Nephron progenitor cell (in vitro differentiated cells): ENCODE data around the gene HIGD2A.

Experiments used
- DNase-seq: peaks from one replicate; pipeline ENCODE4 v3.0.0; 2021
- H3K27ac Mint-ChIP-seq: 2 replicates; pipeline ENCODE4 v1.8.0; 2021; ENCODE audit warnings: mild to moderate bottlenecking, moderate library complexity, mixed read lengths
- H3K27me3 Mint-ChIP-seq: 2 replicates; pipeline ENCODE4 v1.8.0; 2021; ENCODE audit warnings: mild to moderate bottlenecking, low read depth, mixed read lengths; ENCODE audit not compliant: poor library complexity
- H3K36me3 Mint-ChIP-seq: 2 replicates; pipeline ENCODE4 v1.8.0; 2021; ENCODE audit warnings: low read depth, mixed read lengths
- H3K4me1 Mint-ChIP-seq: 2 replicates; pipeline ENCODE4 v1.8.0; 2021; ENCODE audit warnings: mixed read lengths
- H3K4me3 Mint-ChIP-seq: 2 replicates; pipeline ENCODE4 v1.8.0; 2021; ENCODE audit warnings: mild to moderate bottlenecking, moderate library complexity, mixed read lengths
- H3K9me3 Mint-ChIP-seq: 2 replicates; pipeline ENCODE4 v1.8.0; 2021; ENCODE audit warnings: mild to moderate bottlenecking, moderate library complexity, mixed read lengths
- TF ChIP-seq, protein P1 (sequence below): fragments of 200-600 bp; sonication (generic); IDR thresholded peaks from 2 replicates; pipeline ENCODE4 v1.5.0; 2021; ENCODE audit warnings: antibody characterized with exemption

Gene HIGD2A

DNA sequence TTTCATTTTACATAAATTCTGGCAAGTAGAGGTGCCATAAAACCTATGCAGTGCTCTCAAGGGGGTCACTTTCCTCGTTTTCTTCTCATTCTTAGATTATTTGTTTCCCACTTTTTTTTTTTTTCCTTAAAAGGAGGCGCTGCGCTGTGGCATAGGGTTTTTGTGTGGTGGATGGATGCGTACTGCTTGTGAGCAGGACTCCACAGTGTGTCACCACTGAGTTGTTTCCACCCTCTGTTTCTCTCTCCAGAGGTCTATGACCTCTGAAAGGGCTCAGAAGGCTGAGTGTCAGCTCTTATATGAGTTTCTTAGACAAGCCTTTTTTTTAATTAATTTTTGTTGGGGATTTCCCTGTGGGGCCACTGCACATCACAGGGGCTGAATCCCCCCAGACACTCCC is 41.4 kb downstream of the HIGD2A start:
- peaks cover 5% of the 10 kb centered on the region for H3K36me3 Mint-ChIP-seq
- H3K27ac Mint-ChIP-seq: no peak overlapping the region
- TF ChIP-seq, protein P1, sequence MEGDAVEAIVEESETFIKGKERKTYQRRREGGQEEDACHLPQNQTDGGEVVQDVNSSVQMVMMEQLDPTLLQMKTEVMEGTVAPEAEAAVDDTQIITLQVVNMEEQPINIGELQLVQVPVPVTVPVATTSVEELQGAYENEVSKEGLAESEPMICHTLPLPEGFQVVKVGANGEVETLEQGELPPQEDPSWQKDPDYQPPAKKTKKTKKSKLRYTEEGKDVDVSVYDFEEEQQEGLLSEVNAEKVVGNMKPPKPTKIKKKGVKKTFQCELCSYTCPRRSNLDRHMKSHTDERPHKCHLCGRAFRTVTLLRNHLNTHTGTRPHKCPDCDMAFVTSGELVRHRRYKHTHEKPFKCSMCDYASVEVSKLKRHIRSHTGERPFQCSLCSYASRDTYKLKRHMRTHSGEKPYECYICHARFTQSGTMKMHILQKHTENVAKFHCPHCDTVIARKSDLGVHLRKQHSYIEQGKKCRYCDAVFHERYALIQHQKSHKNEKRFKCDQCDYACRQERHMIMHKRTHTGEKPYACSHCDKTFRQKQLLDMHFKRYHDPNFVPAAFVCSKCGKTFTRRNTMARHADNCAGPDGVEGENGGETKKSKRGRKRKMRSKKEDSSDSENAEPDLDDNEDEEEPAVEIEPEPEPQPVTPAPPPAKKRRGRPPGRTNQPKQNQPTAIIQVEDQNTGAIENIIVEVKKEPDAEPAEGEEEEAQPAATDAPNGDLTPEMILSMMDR: no peak
- DNase-seq: no peak
- no peak overlapping the region for H3K4me3 Mint-ChIP-seq
- H3K27me3 Mint-ChIP-seq: peaks cover 19% of the 10 kb centered on the region
- peaks cover 32% of the 10 kb centered on the region for H3K9me3 Mint-ChIP-seq
- H3K4me1 Mint-ChIP-seq: no peaks in the 10 kb centered on the region

- H3K9me3 Mint-ChIP-seq: peaks cover 23% of the 10 kb centered on the region
- H3K27me3 Mint-ChIP-seq: peaks cover 26% of the 10 kb centered on the region
- H3K36me3 Mint-ChIP-seq: peaks cover 5% of the 10 kb centered on the region
- H3K4me1 Mint-ChIP-seq: no peaks in the 10 kb centered on the region
- H3K4me3 Mint-ChIP-seq: no peak overlapping the region
- no peak for DNase-seq
- TF ChIP-seq, protein P1: no peak
- H3K27ac Mint-ChIP-seq: no peak overlapping the region
Measured at GRCh38 chr5:176432707-176433106, 44.2 kb downstream of the HIGD2A start.

GRCh38 chr5:176436656-176437055 is 48.1 kb downstream of the HIGD2A start:
- Mint-ChIP-seq H3K27me3 (peaks cover 22% of the 10 kb centered on the region), H3K36me3 (peaks cover 5% of the 10 kb centered on the region), H3K4me3 (no peak overlapping the region), H3K27ac (no peak overlapping the region), H3K9me3 (peaks cover 19% of the 10 kb centered on the region), H3K4me1 (peaks cover 12% of the 10 kb centered on the region)
- TF ChIP-seq, protein P1: no peak
- no peak for DNase-seq

DNA sequence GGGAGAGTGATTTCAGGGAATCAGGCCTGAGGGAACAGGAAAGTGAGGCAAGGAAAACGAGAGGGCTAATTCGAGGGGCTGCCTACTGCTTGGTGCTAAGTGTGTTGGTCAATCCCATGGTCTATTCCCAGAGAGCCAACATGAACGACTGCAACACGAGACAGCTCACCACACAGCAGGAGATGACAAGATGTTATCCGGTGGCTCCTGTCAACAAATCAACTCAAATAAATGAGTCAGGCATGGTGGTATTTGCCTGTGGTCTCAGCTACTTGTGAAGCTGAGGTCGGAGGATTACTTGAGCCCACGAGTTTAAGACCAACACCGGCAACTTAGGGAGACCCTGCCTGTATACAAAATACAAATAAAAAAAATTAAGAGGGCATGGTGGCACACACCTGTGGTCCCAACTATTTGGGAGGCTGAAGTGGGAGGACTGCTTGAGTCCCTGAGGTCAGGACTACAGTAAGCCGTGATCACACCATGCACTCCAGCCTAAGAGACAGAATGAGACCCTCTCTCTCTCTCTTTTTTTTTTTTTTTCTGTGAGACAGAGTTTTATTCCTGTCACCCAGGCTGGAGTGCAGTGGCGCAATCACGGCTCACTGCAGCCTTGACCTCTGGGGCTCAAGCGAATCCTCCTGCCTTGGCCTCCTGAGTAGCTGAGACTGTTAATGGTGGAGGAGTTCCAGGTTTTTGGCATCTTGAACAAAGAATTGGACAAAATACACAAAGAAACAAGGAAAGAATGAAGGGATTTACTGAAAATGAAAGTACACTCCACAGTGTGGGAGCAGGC is 50.6 kb downstream of the HIGD2A start:
- Mint-ChIP-seq H3K36me3 (no peaks in the 10 kb centered on the region), H3K4me1 (peaks cover 20% of the 10 kb centered on the region), H3K27ac (no peak overlapping the region), H3K9me3 (peaks cover 8% of the 10 kb centered on the region), H3K27me3 (peaks cover 15% of the 10 kb centered on the region), H3K4me3 (no peak overlapping the region)
- no peak for DNase-seq
- TF ChIP-seq, protein P1: no peak
